GM18867 (cell line): ENCODE results near the gene ACOT8.
A peak's percentile ranks its signal among the peaks of the same experiment; 100 is the strongest.
"Not testable (repeated sequence)": the region's sequence is repeated elsewhere in the genome, so short reads cannot be mapped to it uniquely, and the experiment has no call there.

ENCODE experiments used
- ATAC-seq: cut with Tn5 transposase; IDR thresholded peaks from one replicate; pipeline ENCODE4 v1.9.1; 2021; ENCODE audit warnings: mild to moderate bottlenecking, moderate library complexity; ENCODE audit not compliant: unreplicated experiment

The ACOT8 gene

GRCh38 chr20:45888681-45889080, 31.5 kb upstream of the ACOT8 start:
- ATAC-seq, result no peak

- ATAC-seq, result no peak
Observed at GRCh38 chr20:45887346-45887715, 30.1 kb upstream of the ACOT8 start, which contains the start of gene SPATA25. Gene SPATA25, minus strand, starts transcription at chr20:45887622. Its CDS starts 32 bp downstream, at chr20:45887590.

- no peak for ATAC-seq
Observed at GRCh38 chr20:45886590-45887345, 29.6 kb upstream of the ACOT8 start.

GRCh38 chr20:45883100-45883469, 25.9 kb upstream of the ACOT8 start:
- no peak for ATAC-seq

GRCh38 chr20:45882469-45883099, 25.4 kb upstream of the ACOT8 start:
- no peak for ATAC-seq

- peak; percentile 97 for ATAC-seq
Observed at GRCh38 chr20:45880988-45881788, 24.0 kb upstream of the ACOT8 start, which contains the start of gene ZSWIM1. Gene ZSWIM1, plus strand, starts transcription at chr20:45881227. Its CDS starts 1,366 bp downstream, at chr20:45882593.

- ATAC-seq, result no peak
Observed at GRCh38 chr20:45878076-45878761, 21.0 kb upstream of the ACOT8 start.

- ATAC-seq, result no peak
Observed at GRCh38 chr20:45874576-45874975, 17.4 kb upstream of the ACOT8 start.

GRCh38 chr20:45874104-45874481, 16.9 kb upstream of the ACOT8 start:
- not testable (repeated sequence) for ATAC-seq

GRCh38 chr20:45873409-45874103, 16.4 kb upstream of the ACOT8 start:
- ATAC-seq, result no peak

- no peak for ATAC-seq
Observed at GRCh38 chr20:45872626-45873025, 15.4 kb upstream of the ACOT8 start.

GRCh38 chr20:45867819-45868176, 10.6 kb upstream of the ACOT8 start:
- no peak for ATAC-seq

GRCh38 chr20:45867136-45867818, 10.1 kb upstream of the ACOT8 start:
- ATAC-seq, result no peak

GRCh38 chr20:45866454-45866853, 9.3 kb upstream of the ACOT8 start:
- ATAC-seq, result no peak

GRCh38 chr20:45863543-45864470, 6.6 kb upstream of the ACOT8 start:
- no peak for ATAC-seq

- ATAC-seq, result no peak
Observed at GRCh38 chr20:45861221-45862075, 4.3 kb upstream of the ACOT8 start.

GRCh38 chr20:45860560-45861220, 3.5 kb upstream of the ACOT8 start:
- no peak for ATAC-seq
